PFSK-1 (cell line): ENCODE data around the gene UTP14A.

Experiments used
- FOXP2 ChIP-seq: optimal IDR thresholded peaks from 2 replicates; pipeline ENCODE3; 2011; ENCODE audit warnings: borderline replicate concordance, control low read depth, inconsistent platforms; ENCODE audit not compliant: insufficient read depth; ENCODE audit errors: extremely low read length, extremely low read depth
- POLR2AphosphoS5 ChIP-seq: IDR thresholded peaks from 2 replicates; pipeline ENCODE4 v1.6.1; 2012; ENCODE audit warnings: low read depth, mild to moderate bottlenecking, control low read depth, low read length, moderate library complexity
- SIN3A ChIP-seq: IDR thresholded peaks from 2 replicates; pipeline ENCODE4 v1.6.1; 2012; ENCODE audit warnings: mild to moderate bottlenecking, low read length, moderate library complexity, borderline replicate concordance; ENCODE audit not compliant: insufficient read depth
- TAF1 ChIP-seq: IDR thresholded peaks from 2 replicates; pipeline ENCODE4 v1.6.1; 2012; ENCODE audit warnings: low read length, control low read depth, borderline replicate concordance; ENCODE audit not compliant: insufficient read depth
- TF ChIP-seq, protein P1 (sequence below), 2 experiments: IDR thresholded peaks; 2 replicates each; pipeline versions ENCODE4 v1.6.1 to v1.8.0; 2011 to 2012; ENCODE audit warnings: low read depth in 2 of 2, low read length in 2 of 2, control low read depth in 1 of 2, inconsistent platforms in 1 of 2, mild to moderate bottlenecking in 1 of 2, moderate library complexity in 1 of 2; ENCODE audit not compliant: insufficient read depth in 1 of 2

The UTP14A gene

DNA sequence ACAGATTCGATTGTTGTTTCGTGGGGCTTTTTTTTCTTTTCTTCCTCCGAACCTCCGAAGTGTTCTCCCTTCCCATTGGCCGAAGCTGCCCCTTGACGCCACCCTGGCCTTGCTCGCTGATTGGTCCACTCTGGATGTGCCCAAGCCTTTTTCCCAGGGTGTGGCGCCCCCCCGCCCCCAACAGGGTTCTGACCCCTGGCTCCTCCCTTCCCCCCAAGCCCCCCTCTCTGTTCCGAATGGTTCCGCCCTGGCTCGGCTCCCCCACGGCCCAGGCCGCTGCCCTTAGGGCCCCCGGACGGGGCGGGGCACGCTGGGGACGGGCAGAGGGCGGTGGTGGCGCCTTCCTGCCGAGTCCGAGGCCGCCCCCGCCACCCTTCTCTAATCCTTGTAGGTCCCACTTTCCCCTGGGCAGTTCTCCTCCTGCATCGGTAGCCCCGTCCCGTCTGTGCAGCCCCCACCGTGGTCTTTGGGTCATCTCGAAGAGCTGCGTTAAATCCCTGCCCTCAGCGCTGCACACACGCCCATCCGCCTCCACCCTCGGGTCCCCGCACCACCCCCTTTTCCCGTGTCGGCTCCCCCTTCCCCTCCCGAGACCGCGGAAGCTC lies 25.5 kb downstream of the UTP14A start:
- TF ChIP-seq, protein P1, sequence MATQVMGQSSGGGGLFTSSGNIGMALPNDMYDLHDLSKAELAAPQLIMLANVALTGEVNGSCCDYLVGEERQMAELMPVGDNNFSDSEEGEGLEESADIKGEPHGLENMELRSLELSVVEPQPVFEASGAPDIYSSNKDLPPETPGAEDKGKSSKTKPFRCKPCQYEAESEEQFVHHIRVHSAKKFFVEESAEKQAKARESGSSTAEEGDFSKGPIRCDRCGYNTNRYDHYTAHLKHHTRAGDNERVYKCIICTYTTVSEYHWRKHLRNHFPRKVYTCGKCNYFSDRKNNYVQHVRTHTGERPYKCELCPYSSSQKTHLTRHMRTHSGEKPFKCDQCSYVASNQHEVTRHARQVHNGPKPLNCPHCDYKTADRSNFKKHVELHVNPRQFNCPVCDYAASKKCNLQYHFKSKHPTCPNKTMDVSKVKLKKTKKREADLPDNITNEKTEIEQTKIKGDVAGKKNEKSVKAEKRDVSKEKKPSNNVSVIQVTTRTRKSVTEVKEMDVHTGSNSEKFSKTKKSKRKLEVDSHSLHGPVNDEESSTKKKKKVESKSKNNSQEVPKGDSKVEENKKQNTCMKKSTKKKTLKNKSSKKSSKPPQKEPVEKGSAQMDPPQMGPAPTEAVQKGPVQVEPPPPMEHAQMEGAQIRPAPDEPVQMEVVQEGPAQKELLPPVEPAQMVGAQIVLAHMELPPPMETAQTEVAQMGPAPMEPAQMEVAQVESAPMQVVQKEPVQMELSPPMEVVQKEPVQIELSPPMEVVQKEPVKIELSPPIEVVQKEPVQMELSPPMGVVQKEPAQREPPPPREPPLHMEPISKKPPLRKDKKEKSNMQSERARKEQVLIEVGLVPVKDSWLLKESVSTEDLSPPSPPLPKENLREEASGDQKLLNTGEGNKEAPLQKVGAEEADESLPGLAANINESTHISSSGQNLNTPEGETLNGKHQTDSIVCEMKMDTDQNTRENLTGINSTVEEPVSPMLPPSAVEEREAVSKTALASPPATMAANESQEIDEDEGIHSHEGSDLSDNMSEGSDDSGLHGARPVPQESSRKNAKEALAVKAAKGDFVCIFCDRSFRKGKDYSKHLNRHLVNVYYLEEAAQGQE (IDR thresholded peaks at IDR 0.05; ENCODE audit: insufficient read depth in 1 of 2, low read depth in 2 of 2, low read length in 2 of 2): no peak
- no peak for TF ChIP-seq TAF1
- no peak for TF ChIP-seq POLR2AphosphoS5
- TF ChIP-seq SIN3A: no peak

GRCh38 chrX:129932016-129932820 lies 26.3 kb downstream of the UTP14A start:
- TF ChIP-seq TAF1 (no peak), FOXP2 (no peak), SIN3A (no peak), POLR2AphosphoS5 (no peak)
- TF ChIP-seq, protein P1 (IDR thresholded peaks at IDR 0.05; ENCODE audit: insufficient read depth in 1 of 2, low read depth in 2 of 2, low read length in 2 of 2): no peak

GRCh38 chrX:129932821-129933321 lies 26.9 kb downstream of the UTP14A start:
- TF ChIP-seq, protein P1 (IDR thresholded peaks at IDR 0.05; ENCODE audit: insufficient read depth in 1 of 2, low read depth in 2 of 2, low read length in 2 of 2): no peak
- no peak for TF ChIP-seq TAF1
- no peak for TF ChIP-seq FOXP2
- TF ChIP-seq SIN3A: no peak
- no peak for TF ChIP-seq POLR2AphosphoS5

DNA sequence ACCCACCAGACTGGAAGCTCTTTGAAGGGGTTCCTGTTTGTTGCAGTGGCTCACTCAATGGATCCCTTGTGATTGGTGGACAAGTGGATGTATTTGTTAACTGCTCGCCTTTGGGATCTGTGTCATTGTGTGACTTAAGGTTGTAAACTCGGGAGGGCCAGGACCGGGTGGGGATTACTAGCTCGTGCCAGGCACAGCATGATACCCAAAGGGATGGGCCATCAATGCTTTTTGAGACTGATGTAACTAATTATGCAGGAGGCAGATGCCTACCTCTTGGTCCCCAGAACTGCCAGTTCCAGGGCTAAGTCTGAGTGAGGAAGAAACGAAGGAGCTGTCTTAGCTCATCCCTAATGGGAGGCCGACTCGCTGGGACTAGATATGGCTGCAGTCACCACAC lies 27.7 kb downstream of the UTP14A start:
- no peak for TF ChIP-seq POLR2AphosphoS5
- no peak for TF ChIP-seq FOXP2
- TF ChIP-seq, protein P1 (IDR thresholded peaks at IDR 0.05; ENCODE audit: insufficient read depth in 1 of 2, low read depth in 2 of 2, low read length in 2 of 2): no peak
- no peak for TF ChIP-seq TAF1
- no peak for TF ChIP-seq SIN3A
